KMS-11 (cell line): Measurements from ENCODE around the gene COL13A1.

Source experiments
- H2AFZ ChIP-seq: fragments of 200-600 bp; sonication (generic); 2 replicates; pipeline ENCODE4 v1.6.1; 2016; ENCODE audit warnings: antibody characterized with exemption, mixed run types, low read depth
- H3K27ac ChIP-seq: fragments of 200-600 bp; sonication (generic); 2 replicates; pipeline ENCODE4 v1.6.1; 2016; ENCODE audit warnings: mild to moderate bottlenecking, mixed run types
- H3K27me3 ChIP-seq: fragments of 200-600 bp; sonication (generic); 2 replicates; pipeline ENCODE4 v1.6.1; 2017; ENCODE audit warnings: mild to moderate bottlenecking, low read depth, mixed run types, moderate library complexity; ENCODE audit not compliant: insufficient read depth
- H3K36me3 ChIP-seq: fragments of 200-600 bp; sonication (generic); 2 replicates; pipeline ENCODE4 v1.6.1; 2017; ENCODE audit warnings: mild to moderate bottlenecking, mixed run types; ENCODE audit not compliant: insufficient read depth
- H3K4me1 ChIP-seq: fragments of 200-600 bp; sonication (generic); 2 replicates; pipeline ENCODE4 v1.6.1; 2016; ENCODE audit warnings: mild to moderate bottlenecking, low read depth, mixed run types; ENCODE audit not compliant: poor library complexity, severe bottlenecking
- H3K4me2 ChIP-seq: fragments of 200-600 bp; sonication (generic); 2 replicates; pipeline ENCODE4 v1.7.0; 2016; ENCODE audit warnings: mild to moderate bottlenecking, mixed run types
- H3K4me3 ChIP-seq: fragments of 200-600 bp; sonication (generic); IDR thresholded peaks from 2 replicates; pipeline ENCODE4 v1.6.1; 2017; ENCODE audit warnings: low read depth, low read length, mixed read lengths; ENCODE audit not compliant: insufficient read depth
- H3K79me2 ChIP-seq: fragments of 200-600 bp; sonication (generic); 2 replicates; pipeline ENCODE4 v1.6.1; 2016; ENCODE audit warnings: low read depth, mixed run types; ENCODE audit not compliant: insufficient read depth
- H3K9ac ChIP-seq: fragments of 200-600 bp; sonication (generic); 2 replicates; pipeline ENCODE4 v1.6.1; 2016; ENCODE audit warnings: mild to moderate bottlenecking, mixed run types
- H4K20me1 ChIP-seq: fragments of 200-600 bp; sonication (generic); 2 replicates; pipeline ENCODE4 v1.6.1; 2016; ENCODE audit warnings: mild to moderate bottlenecking, mixed run types; ENCODE audit not compliant: insufficient read depth
- TF ChIP-seq, protein P1 (sequence below): fragments of 200-600 bp; sonication (generic); conservative IDR thresholded peaks from 2 replicates; pipeline ENCODE4 v1.6.1; 2017; ENCODE audit warnings: low read depth, mild to moderate bottlenecking, antibody characterized with exemption, low read length, moderate library complexity, mixed read lengths

Gene COL13A1

DNA sequence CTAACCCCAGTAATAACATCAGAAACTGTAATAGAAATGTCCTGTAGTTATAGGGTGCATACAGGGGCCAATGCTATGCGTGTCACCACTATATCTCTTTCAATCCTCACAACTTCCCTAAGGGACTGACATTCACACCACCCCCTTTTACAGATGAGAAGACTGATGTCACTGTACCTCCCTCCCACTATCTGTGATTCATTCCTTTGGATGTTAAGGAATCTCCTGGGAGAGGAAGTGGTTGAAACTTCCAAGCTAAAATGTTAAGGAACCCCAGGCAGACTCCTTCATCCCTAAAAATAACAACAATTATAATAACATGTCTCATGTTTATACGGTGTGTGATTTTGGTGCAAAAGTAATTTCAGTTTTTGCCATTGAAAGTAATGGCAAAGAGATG, 5.4 kb downstream of the COL13A1 start:
- Histone ChIP-seq H3K79me2 (no peaks in the 10 kb centered on the region), H3K4me2 (no peak overlapping the region), H3K4me3 (no peak overlapping the region), H3K27me3 (peaks cover 15% of the 10 kb centered on the region; the same call in 1 of the 2 replicates), H2AFZ (no peak overlapping the region), H3K27ac (no peak overlapping the region), H4K20me1 (no peaks in the 10 kb centered on the region), H3K36me3 (no peaks in the 10 kb centered on the region), H3K4me1 (no peaks in the 10 kb centered on the region), H3K9ac (no peak overlapping the region)
- TF ChIP-seq, protein P1, sequence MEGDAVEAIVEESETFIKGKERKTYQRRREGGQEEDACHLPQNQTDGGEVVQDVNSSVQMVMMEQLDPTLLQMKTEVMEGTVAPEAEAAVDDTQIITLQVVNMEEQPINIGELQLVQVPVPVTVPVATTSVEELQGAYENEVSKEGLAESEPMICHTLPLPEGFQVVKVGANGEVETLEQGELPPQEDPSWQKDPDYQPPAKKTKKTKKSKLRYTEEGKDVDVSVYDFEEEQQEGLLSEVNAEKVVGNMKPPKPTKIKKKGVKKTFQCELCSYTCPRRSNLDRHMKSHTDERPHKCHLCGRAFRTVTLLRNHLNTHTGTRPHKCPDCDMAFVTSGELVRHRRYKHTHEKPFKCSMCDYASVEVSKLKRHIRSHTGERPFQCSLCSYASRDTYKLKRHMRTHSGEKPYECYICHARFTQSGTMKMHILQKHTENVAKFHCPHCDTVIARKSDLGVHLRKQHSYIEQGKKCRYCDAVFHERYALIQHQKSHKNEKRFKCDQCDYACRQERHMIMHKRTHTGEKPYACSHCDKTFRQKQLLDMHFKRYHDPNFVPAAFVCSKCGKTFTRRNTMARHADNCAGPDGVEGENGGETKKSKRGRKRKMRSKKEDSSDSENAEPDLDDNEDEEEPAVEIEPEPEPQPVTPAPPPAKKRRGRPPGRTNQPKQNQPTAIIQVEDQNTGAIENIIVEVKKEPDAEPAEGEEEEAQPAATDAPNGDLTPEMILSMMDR, result no peak

DNA sequence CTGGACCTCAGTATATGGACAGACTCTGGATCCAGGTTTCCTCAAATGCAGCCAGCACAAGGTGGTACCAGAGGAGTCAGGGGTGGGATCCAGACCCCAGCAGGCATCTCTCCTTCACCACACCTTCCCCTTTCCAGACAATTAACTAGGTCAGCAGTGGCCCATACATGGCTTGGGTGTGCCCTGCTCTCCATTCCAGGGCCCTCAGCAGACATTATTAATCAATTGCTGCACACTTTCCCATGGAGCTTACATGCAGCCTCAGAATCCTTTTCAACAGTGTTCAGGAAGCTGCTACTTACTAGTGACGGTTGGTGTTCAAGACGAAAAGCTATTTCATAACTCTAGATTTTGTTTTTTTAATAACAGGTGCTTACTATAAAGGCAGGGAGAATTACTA, 6.0 kb downstream of the COL13A1 start:
- no peak overlapping the region for H3K4me2 ChIP-seq
- no peaks in the 10 kb centered on the region for H3K4me1 ChIP-seq
- TF ChIP-seq, protein P1, result no peak
- H3K27ac ChIP-seq, result no peak overlapping the region
- no peaks in the 10 kb centered on the region for H3K79me2 ChIP-seq
- peaks cover 11% of the 10 kb centered on the region; the same call in 1 of the 2 replicates for H3K27me3 ChIP-seq
- no peak overlapping the region for H2AFZ ChIP-seq
- H4K20me1 ChIP-seq, result no peaks in the 10 kb centered on the region
- H3K9ac ChIP-seq, result no peak overlapping the region
- no peak overlapping the region for H3K4me3 ChIP-seq
- H3K36me3 ChIP-seq, result no peaks in the 10 kb centered on the region

DNA sequence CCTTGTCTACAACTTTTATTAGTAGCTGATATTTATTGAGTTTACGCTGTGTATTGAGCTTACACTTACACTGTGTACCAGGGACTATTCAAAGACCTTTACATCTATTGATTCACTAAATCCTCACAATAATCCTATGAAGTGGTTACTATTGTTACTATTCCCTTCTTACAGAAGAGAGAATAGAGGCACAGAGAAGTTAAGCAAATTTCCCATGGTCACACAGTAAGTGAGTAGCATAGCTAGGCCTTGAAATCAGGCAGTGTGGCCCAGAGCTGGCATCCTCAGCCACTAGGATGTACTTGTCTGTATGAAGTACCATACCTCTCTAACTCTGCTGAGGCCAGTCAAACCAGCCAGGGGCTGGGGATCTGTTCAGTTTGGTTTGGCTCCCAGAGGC, 7.6 kb downstream of the COL13A1 start:
- H3K4me3 ChIP-seq, result no peak overlapping the region
- H3K79me2 ChIP-seq, result no peaks in the 10 kb centered on the region
- H3K4me1 ChIP-seq, result no peaks in the 10 kb centered on the region
- H3K4me2 ChIP-seq, result no peak overlapping the region
- no peak overlapping the region for H2AFZ ChIP-seq
- H3K27me3 ChIP-seq, result peaks cover 7% of the 10 kb centered on the region; the same call in 1 of the 2 replicates
- H3K36me3 ChIP-seq, result no peaks in the 10 kb centered on the region
- H3K9ac ChIP-seq, result no peak overlapping the region
- TF ChIP-seq, protein P1, result no peak
- no peaks in the 10 kb centered on the region for H4K20me1 ChIP-seq
- H3K27ac ChIP-seq, result no peak overlapping the region

DNA sequence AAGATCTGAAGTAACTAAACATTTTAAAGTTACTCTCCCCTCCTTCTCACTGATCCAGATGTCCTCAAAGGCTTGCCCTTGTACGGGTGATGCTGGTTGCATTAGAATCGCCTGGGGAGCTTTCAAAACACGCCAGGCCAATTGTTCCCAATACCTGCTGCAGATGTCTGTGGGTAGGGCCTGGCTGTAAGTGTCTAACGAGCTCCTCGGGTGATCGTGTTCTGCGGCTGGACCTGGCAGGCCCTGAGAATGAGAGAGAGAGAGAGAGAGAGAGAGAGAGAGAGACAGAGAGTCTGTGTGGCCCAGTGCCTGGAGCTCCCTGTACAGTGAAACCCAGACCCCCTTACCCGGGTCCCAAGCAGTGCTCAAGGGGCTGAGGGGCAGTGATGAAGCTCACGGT, 8.4 kb downstream of the COL13A1 start:
- Histone ChIP-seq H2AFZ (no peak overlapping the region), H3K4me2 (no peak overlapping the region), H3K79me2 (no peaks in the 10 kb centered on the region), H3K9ac (no peak overlapping the region), H3K27me3 (peaks cover 3% of the 10 kb centered on the region; the same call in 1 of the 2 replicates), H3K27ac (no peak overlapping the region), H3K36me3 (no peaks in the 10 kb centered on the region), H3K4me1 (no peaks in the 10 kb centered on the region), H4K20me1 (no peaks in the 10 kb centered on the region), H3K4me3 (no peak overlapping the region)
- TF ChIP-seq, protein P1, result no peak
